ENCODE results near the gene RPUSD2.

Gene RPUSD2

DNA sequence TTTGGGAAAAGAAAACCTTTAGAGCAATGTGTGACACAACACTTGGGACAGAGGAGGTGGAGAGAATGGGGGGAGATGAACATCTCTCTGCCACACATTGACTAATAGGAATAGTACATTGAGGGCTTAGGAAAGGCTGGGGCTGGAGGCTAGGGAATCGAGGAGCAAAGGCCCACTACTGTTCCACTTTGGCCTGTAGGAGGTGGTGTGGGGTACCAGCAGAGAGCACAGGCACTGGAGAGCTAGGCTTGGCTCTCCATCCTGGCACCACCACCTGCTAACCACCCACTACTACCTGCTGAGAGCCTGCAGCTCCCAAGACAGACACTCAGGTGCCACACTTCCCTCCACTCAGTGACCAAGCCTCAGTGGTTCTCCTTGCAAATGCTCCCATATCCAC lies 23.6 kb upstream of the RPUSD2 start:
- no peak overlapping the region for H3K4me3 ChIP-seq (ENCODE audit: low read length in 2 of 2)
- peaks cover 5% of the 10 kb centered on the region for H3K4me1 ChIP-seq (ENCODE audit: control insufficient read depth, insufficient read depth, low read length)
- H3K36me3 ChIP-seq (ENCODE audit: control insufficient read depth in 2 of 2, insufficient read depth in 2 of 2, low read length in 2 of 2), result peaks cover 6% of the 10 kb centered on the region in 2 donors
- H3K27me3 ChIP-seq (ENCODE audit: control insufficient read depth in 1 of 2, insufficient read depth in 2 of 2, low read length in 2 of 2), result no peaks in the 10 kb centered on the region
- no peak overlapping the region for H3K9ac ChIP-seq (ENCODE audit: low read length in 2 of 2)
- H3K27ac ChIP-seq (ENCODE audit: low read length), result no peak overlapping the region
- no peaks in the 10 kb centered on the region for H3K9me3 ChIP-seq (ENCODE audit: control insufficient read depth in 2 of 2, low read length in 2 of 2)

GRCh38 chr15:40548610-40549009 lies 20.5 kb upstream of the RPUSD2 start:
- no peak overlapping the region for H3K27ac ChIP-seq (ENCODE audit: low read length)
- no peaks in the 10 kb centered on the region for H3K9me3 ChIP-seq (ENCODE audit: control insufficient read depth in 2 of 2, low read length in 2 of 2)
- H3K9ac ChIP-seq (ENCODE audit: low read length in 2 of 2), result no peak overlapping the region
- H3K27me3 ChIP-seq (ENCODE audit: control insufficient read depth in 1 of 2, insufficient read depth in 2 of 2, low read length in 2 of 2), result no peaks in the 10 kb centered on the region
- peaks cover 5% of the 10 kb centered on the region for H3K4me1 ChIP-seq (ENCODE audit: control insufficient read depth, insufficient read depth, low read length)
- peaks cover 6 to 16% of the 10 kb centered on the region in 2 donors for H3K36me3 ChIP-seq (ENCODE audit: control insufficient read depth in 2 of 2, insufficient read depth in 2 of 2, low read length in 2 of 2)
- no peak overlapping the region for H3K4me3 ChIP-seq (ENCODE audit: low read length in 2 of 2)

GRCh38 chr15:40549894-40550293 lies 19.2 kb upstream of the RPUSD2 start:
- H3K27ac ChIP-seq (ENCODE audit: low read length), result no peak overlapping the region
- H3K27me3 ChIP-seq (ENCODE audit: control insufficient read depth in 1 of 2, insufficient read depth in 2 of 2, low read length in 2 of 2), result no peaks in the 10 kb centered on the region
- H3K9me3 ChIP-seq (ENCODE audit: control insufficient read depth in 2 of 2, low read length in 2 of 2), result no peaks in the 10 kb centered on the region
- H3K4me3 ChIP-seq (ENCODE audit: low read length in 2 of 2), result no peak overlapping the region
- peaks cover 5% of the 10 kb centered on the region for H3K4me1 ChIP-seq (ENCODE audit: control insufficient read depth, insufficient read depth, low read length)
- no peak overlapping the region for H3K9ac ChIP-seq (ENCODE audit: low read length in 2 of 2)
- H3K36me3 ChIP-seq (ENCODE audit: control insufficient read depth in 2 of 2, insufficient read depth in 2 of 2, low read length in 2 of 2), result peaks cover 6 to 16% of the 10 kb centered on the region in 2 donors

DNA sequence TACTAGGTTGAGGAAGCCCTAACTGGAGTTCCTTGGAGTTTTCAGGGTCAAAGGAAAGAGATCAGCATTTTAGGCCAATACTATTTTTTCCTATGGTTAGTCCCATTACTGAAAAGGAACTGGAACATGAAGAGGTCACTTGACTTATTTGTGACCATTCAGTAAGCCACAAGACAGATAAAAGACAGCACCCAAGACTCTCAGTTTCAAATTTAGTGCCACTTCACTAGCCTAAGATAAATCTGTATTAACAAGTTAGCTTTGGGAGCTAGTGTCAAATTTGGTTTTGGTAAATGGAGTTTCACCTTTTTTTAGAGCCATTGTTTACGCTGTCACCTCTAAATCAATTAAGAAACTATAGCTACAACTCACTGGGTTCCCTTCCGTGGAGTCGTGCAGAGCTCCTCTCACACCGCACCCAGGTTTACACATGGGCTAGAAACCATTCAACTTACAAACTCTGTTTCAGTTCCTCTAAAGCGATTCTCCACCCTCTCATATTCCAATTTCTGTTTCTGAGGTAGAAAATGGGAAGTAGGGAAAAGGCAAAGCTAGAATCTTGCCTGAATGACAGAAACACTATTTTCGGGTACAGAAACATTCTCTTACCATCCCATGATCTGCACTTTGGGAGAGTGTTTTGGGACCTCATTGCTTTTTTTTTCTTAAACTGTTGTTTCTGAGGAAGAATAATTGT lies 18.6 kb upstream of the RPUSD2 start:
- H3K4me3 ChIP-seq (ENCODE audit: low read length in 2 of 2), result no peak overlapping the region
- H3K9ac ChIP-seq (ENCODE audit: low read length in 2 of 2), result no peak overlapping the region
- H3K9me3 ChIP-seq (ENCODE audit: control insufficient read depth in 2 of 2, low read length in 2 of 2), result no peaks in the 10 kb centered on the region
- no peaks in the 10 kb centered on the region for H3K27me3 ChIP-seq (ENCODE audit: control insufficient read depth in 1 of 2, insufficient read depth in 2 of 2, low read length in 2 of 2)
- H3K36me3 ChIP-seq (ENCODE audit: control insufficient read depth in 2 of 2, insufficient read depth in 2 of 2, low read length in 2 of 2), result peaks cover 6 to 16% of the 10 kb centered on the region in 2 donors
- no peak overlapping the region for H3K27ac ChIP-seq (ENCODE audit: low read length)
- H3K4me1 ChIP-seq (ENCODE audit: control insufficient read depth, insufficient read depth, low read length), result peaks cover 5% of the 10 kb centered on the region

GRCh38 chr15:40554161-40554525 lies 15.0 kb upstream of the RPUSD2 start:
- no peak overlapping the region for H3K27ac ChIP-seq (ENCODE audit: low read length)
- H3K27me3 ChIP-seq (ENCODE audit: control insufficient read depth in 1 of 2, insufficient read depth in 2 of 2, low read length in 2 of 2), result no peaks in the 10 kb centered on the region
- H3K4me1 ChIP-seq (ENCODE audit: control insufficient read depth, insufficient read depth, low read length), result peaks cover 5% of the 10 kb centered on the region
- no peak overlapping the region for H3K4me3 ChIP-seq (ENCODE audit: low read length in 2 of 2)
- H3K9me3 ChIP-seq (ENCODE audit: control insufficient read depth in 2 of 2, low read length in 2 of 2), result no peaks in the 10 kb centered on the region
- H3K36me3 ChIP-seq (ENCODE audit: control insufficient read depth in 2 of 2, insufficient read depth in 2 of 2, low read length in 2 of 2), result peaks cover 8 to 15% of the 10 kb centered on the region in 2 donors
- no peak overlapping the region for H3K9ac ChIP-seq (ENCODE audit: low read length in 2 of 2)

- Histone ChIP-seq H3K27me3 (ENCODE audit: control insufficient read depth in 1 of 2, insufficient read depth in 2 of 2, low read length in 2 of 2) (no peaks in the 10 kb centered on the region), H3K9ac (ENCODE audit: low read length in 2 of 2) (no peak overlapping the region), H3K9me3 (ENCODE audit: control insufficient read depth in 2 of 2, low read length in 2 of 2) (no peaks in the 10 kb centered on the region), H3K27ac (ENCODE audit: low read length) (no peak overlapping the region), H3K36me3 (ENCODE audit: control insufficient read depth in 2 of 2, insufficient read depth in 2 of 2, low read length in 2 of 2) (peaks cover 8 to 15% of the 10 kb centered on the region in 2 donors), H3K4me1 (ENCODE audit: control insufficient read depth, insufficient read depth, low read length) (no peaks in the 10 kb centered on the region), H3K4me3 (ENCODE audit: low read length in 2 of 2) (no peak overlapping the region)
These were observed 13.2 kb upstream of the RPUSD2 start for GRCh38 chr15:40555876-40556275.

GRCh38 chr15:40558952-40559742 lies 10.0 kb upstream of the RPUSD2 start:
- Histone ChIP-seq H3K27ac (ENCODE audit: low read length) (no peak overlapping the region), H3K4me3 (ENCODE audit: low read length in 2 of 2) (no peak overlapping the region), H3K9ac (ENCODE audit: low read length in 2 of 2) (no peak overlapping the region), H3K36me3 (ENCODE audit: control insufficient read depth in 2 of 2, insufficient read depth in 2 of 2, low read length in 2 of 2) (peaks cover 8% of the 10 kb centered on the region in 2 donors), H3K9me3 (ENCODE audit: control insufficient read depth in 2 of 2, low read length in 2 of 2) (no peaks in the 10 kb centered on the region), H3K27me3 (ENCODE audit: control insufficient read depth in 1 of 2, insufficient read depth in 2 of 2, low read length in 2 of 2) (no peaks in the 10 kb centered on the region), H3K4me1 (ENCODE audit: control insufficient read depth, insufficient read depth, low read length) (peaks cover 9% of the 10 kb centered on the region)

- Histone ChIP-seq H3K4me1 (ENCODE audit: control insufficient read depth, insufficient read depth, low read length) (peaks cover 21% of the 10 kb centered on the region), H3K36me3 (ENCODE audit: control insufficient read depth in 2 of 2, insufficient read depth in 2 of 2, low read length in 2 of 2) (peaks cover 0 to 3% of the 10 kb centered on the region in 2 donors), H3K27me3 (ENCODE audit: control insufficient read depth in 1 of 2, insufficient read depth in 2 of 2, low read length in 2 of 2) (no peaks in the 10 kb centered on the region), H3K4me3 (ENCODE audit: low read length in 2 of 2) (no peak overlapping the region), H3K27ac (ENCODE audit: low read length) (no peak overlapping the region), H3K9ac (ENCODE audit: low read length in 2 of 2) (no peak overlapping the region), H3K9me3 (ENCODE audit: control insufficient read depth in 2 of 2, low read length in 2 of 2) (no peaks in the 10 kb centered on the region)
These were observed 6.4 kb upstream of the RPUSD2 start for GRCh38 chr15:40562691-40563090.

- Histone ChIP-seq H3K9ac (ENCODE audit: low read length in 2 of 2) (no peak overlapping the region), H3K4me3 (ENCODE audit: low read length in 2 of 2) (no peak overlapping the region), H3K4me1 (ENCODE audit: control insufficient read depth, insufficient read depth, low read length) (peaks cover 23% of the 10 kb centered on the region), H3K27ac (ENCODE audit: low read length) (no peak overlapping the region), H3K36me3 (ENCODE audit: control insufficient read depth in 2 of 2, insufficient read depth in 2 of 2, low read length in 2 of 2) (peaks cover 0 to 3% of the 10 kb centered on the region in 2 donors), H3K27me3 (ENCODE audit: control insufficient read depth in 1 of 2, insufficient read depth in 2 of 2, low read length in 2 of 2) (no peaks in the 10 kb centered on the region), H3K9me3 (ENCODE audit: control insufficient read depth in 2 of 2, low read length in 2 of 2) (no peaks in the 10 kb centered on the region)
These were observed 5.7 kb upstream of the RPUSD2 start for GRCh38 chr15:40563426-40563825.

DNA sequence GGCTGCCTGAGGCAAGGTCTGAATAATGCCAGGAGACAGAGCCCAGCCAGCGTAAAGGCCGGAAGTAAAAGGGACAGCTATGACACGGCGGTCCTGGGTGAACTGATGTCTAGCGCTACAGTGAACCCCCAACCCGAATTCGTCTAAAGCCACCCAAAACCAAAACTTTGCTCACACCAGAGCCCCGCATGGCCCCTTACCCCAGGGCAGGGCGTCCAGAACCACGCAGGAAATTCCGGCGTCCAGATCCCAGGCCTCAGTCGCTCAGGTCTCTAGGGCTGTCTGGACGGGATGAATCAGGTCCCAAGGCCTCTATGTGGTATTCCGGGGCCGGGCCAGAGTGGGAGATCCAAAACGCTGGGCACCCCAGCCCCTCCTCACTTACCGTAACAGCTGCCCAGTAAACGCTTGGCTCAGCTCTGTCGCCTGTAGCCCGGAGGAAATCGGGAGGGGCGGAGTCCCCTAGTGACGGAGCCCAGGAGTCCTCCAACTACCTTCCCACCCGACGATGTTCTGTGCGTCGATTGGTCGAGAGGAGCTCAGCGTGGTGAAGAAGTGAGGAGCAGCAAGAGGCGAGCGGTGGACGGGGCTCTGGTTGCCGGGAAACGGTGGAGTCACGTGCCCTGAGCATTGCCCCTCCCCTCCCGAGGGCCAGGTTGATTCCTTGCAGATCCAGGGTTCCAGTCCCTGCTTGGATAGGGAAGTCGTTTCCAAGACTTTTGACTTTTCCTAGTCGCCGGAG lies 4.3 kb upstream of the RPUSD2 start, which contains the start of gene CCDC32:
CCDC32 (minus strand) TSS at position 452 of the 742 bp plus-strand sequence. CDS start 2,027 bp downstream, outside the sequence.
- Histone ChIP-seq H3K4me1 (ENCODE audit: control insufficient read depth, insufficient read depth, low read length) (peaks cover 23% of the 10 kb centered on the region), H3K4me3 (ENCODE audit: low read length in 2 of 2) (peak within 1 kb of the TSS; percentile 68 to 94), H3K27ac (ENCODE audit: low read length) (peak within 1 kb of the TSS; percentile 93), H3K9me3 (ENCODE audit: control insufficient read depth in 2 of 2, low read length in 2 of 2) (no peaks in the 10 kb centered on the region), H3K36me3 (ENCODE audit: control insufficient read depth in 2 of 2, insufficient read depth in 2 of 2, low read length in 2 of 2) (peaks cover 0 to 3% of the 10 kb centered on the region in 2 donors), H3K9ac (ENCODE audit: low read length in 2 of 2) (peak within 1 kb of the TSS; percentile 82 to 98), H3K27me3 (ENCODE audit: control insufficient read depth in 1 of 2, insufficient read depth in 2 of 2, low read length in 2 of 2) (no peaks in the 10 kb centered on the region)

All from stomach smooth muscle (tissue), 2 donors.